IMR-90 (cell line): ENCODE data around the gene ZNF74. TPM values are rescaled to one million over a fixed set of nuclear protein-coding genes. Genes with fewer than 3 reads are reported as not detected.

Experiments used
- ATAC-seq: fragments of 200-7000 bp; cut with Tn5 transposase; 2 replicates; pipeline ENCODE4 v1.9.1; 2020; ENCODE audit warnings: low read depth, mild to moderate bottlenecking, moderate library complexity
- BruUV-seq: library from RNA; stranded (reverse); fragments of 400-500 nt; replicated peaks from 2 replicates; lab custom pipeline; 2021; lab: Mats Ljungman, UMichigan
- CTCF ChIA-PET: fragments of 300-600 bp; formaldehyde crosslinking; extraction: SDS; loops from one replicate; lab custom pipeline; 2021; ENCODE audit warnings: antibody characterized with exemption; lab: Yijun Ruan, JAX
- POLR2A ChIA-PET: fragments of 300-600 bp; sonication (Branson Sonifier 250); formaldehyde crosslinking; loops from one replicate; lab custom pipeline; 2022; ENCODE audit warnings: antibody characterized with exemption; ENCODE audit not compliant: unreplicated experiment; lab: Charles Lee
- DNase-seq: peaks from one replicate; pipeline ENCODE4 v3.0.0; 2013
- H2AFZ ChIP-seq: replicated peaks from 2 replicates; pipeline ENCODE3; 2013; ENCODE audit warnings: low read length, mild to moderate bottlenecking; ENCODE audit not compliant: poor library complexity
- H2AK5ac ChIP-seq: 2 replicates; pipeline ENCODE4 v1.6.1; 2013; ENCODE audit warnings: low read depth, low read length, inconsistent platforms
- H2AK9ac ChIP-seq: replicated peaks from 2 replicates; pipeline ENCODE3; 2013; ENCODE audit warnings: mild to moderate bottlenecking, low read depth, low read length, moderate library complexity; ENCODE audit not compliant: poor library complexity
- H2BK120ac ChIP-seq: 2 replicates; pipeline ENCODE4 v1.6.1; 2013; ENCODE audit warnings: low read depth, low read length, inconsistent platforms
- H2BK15ac ChIP-seq: 3 replicates; pipeline ENCODE4 v1.6.1; 2013; ENCODE audit warnings: low read depth, low read length, inconsistent platforms
- H2BK20ac ChIP-seq: 2 replicates; pipeline ENCODE4 v1.6.1; 2013; ENCODE audit warnings: low read depth, mild to moderate bottlenecking, inconsistent platforms, low read length, moderate library complexity
- H2BK5ac ChIP-seq: 2 replicates; pipeline ENCODE4 v1.6.1; 2013; ENCODE audit warnings: mild to moderate bottlenecking, low read depth, low read length, inconsistent platforms; ENCODE audit not compliant: poor library complexity, severe bottlenecking
- H3K14ac ChIP-seq: replicated peaks from 2 replicates; pipeline ENCODE4 v1.6.1; 2013; ENCODE audit warnings: low read depth, low read length, inconsistent platforms
- H3K18ac ChIP-seq: 2 replicates; pipeline ENCODE4 v1.6.1; 2013; ENCODE audit warnings: low read depth, low read length, control low read depth
- H3K23ac ChIP-seq: 2 replicates; pipeline ENCODE4 v1.6.1; 2013; ENCODE audit warnings: low read depth, low read length, inconsistent platforms
- H3K27ac ChIP-seq: 2 replicates; pipeline ENCODE4 v1.5.1; 2013; ENCODE audit warnings: mild to moderate bottlenecking, control low read depth, low read length; ENCODE audit not compliant: insufficient read depth
- H3K27me3 ChIP-seq: 2 replicates; pipeline ENCODE4 v1.6.1; 2013; ENCODE audit warnings: low read length; ENCODE audit not compliant: control insufficient read depth, insufficient read depth
- H3K36me3 ChIP-seq: 2 replicates; pipeline ENCODE4 v1.6.1; 2013; ENCODE audit warnings: low read length, mixed read lengths; ENCODE audit not compliant: control insufficient read depth, insufficient read depth
- H3K4ac ChIP-seq: 2 replicates; pipeline ENCODE4 v1.6.1; 2013; ENCODE audit warnings: low read depth, low read length, inconsistent platforms
- H3K4me1 ChIP-seq: 2 replicates; pipeline ENCODE4 v1.6.1; 2013; ENCODE audit warnings: low read length, mixed read lengths; ENCODE audit not compliant: control insufficient read depth, insufficient read depth
- H3K4me2 ChIP-seq: 2 replicates; pipeline ENCODE4 v1.6.1; 2013; ENCODE audit warnings: low read depth, mild to moderate bottlenecking, control low read depth, low read length, moderate library complexity
- H3K4me3 ChIP-seq: 2 replicates; pipeline ENCODE4 v1.5.1; 2013; ENCODE audit warnings: low read depth, mild to moderate bottlenecking, control low read depth, low read length, moderate library complexity; ENCODE audit not compliant: insufficient read depth
- H3K56ac ChIP-seq: 2 replicates; pipeline ENCODE4 v1.6.1; 2013; ENCODE audit warnings: low read length, inconsistent platforms; ENCODE audit not compliant: insufficient read depth; ENCODE audit errors: extremely low read depth
- H3K79me1 ChIP-seq, 2 experiments: 2 replicates each; pipeline ENCODE4 v1.6.1; 2013; ENCODE audit warnings: low read length in 2 of 2, inconsistent platforms in 1 of 2, low read depth in 1 of 2
- H3K9ac ChIP-seq: 2 replicates; pipeline ENCODE4 v1.6.1; 2013; ENCODE audit warnings: low read depth, low read length, control low read depth
- H3K9me1 ChIP-seq: 2 replicates; pipeline ENCODE4 v1.6.1; 2013; ENCODE audit warnings: low read length, inconsistent platforms; ENCODE audit not compliant: insufficient read depth
- H3K9me3 ChIP-seq: 2 replicates; pipeline ENCODE4 v1.6.1; 2013; ENCODE audit warnings: low read length; ENCODE audit not compliant: control insufficient read depth, insufficient read depth
- H4K20me1 ChIP-seq: 2 replicates; pipeline ENCODE4 v1.6.1; 2013; ENCODE audit warnings: low read length, inconsistent platforms; ENCODE audit not compliant: insufficient read depth
- H4K5ac ChIP-seq: 2 replicates; pipeline ENCODE4 v1.6.1; 2013; ENCODE audit warnings: mild to moderate bottlenecking, low read depth, low read length, control low read depth
- H4K8ac ChIP-seq, 2 experiments: 2 replicates each; pipeline ENCODE4 v1.6.1; 2013; ENCODE audit warnings: low read depth in 2 of 2, low read length in 2 of 2, control low read depth in 1 of 2, inconsistent platforms in 1 of 2
- H4K91ac ChIP-seq: 2 replicates; pipeline ENCODE4 v1.6.1; 2013; ENCODE audit warnings: low read depth, low read length, inconsistent platforms; ENCODE audit not compliant: insufficient read depth
- BHLHE40 ChIP-seq: fragments of 150-350 bp; IDR thresholded peaks from 2 replicates; pipeline ENCODE4 v1.6.1; 2016; ENCODE audit warnings: mild to moderate bottlenecking, low read depth, low read length
- MAZ ChIP-seq: IDR thresholded peaks from 2 replicates; pipeline ENCODE4 v1.6.1; 2012; ENCODE audit warnings: low read depth, mild to moderate bottlenecking, low read length, improper control_type of control experiment, moderate library complexity, borderline replicate concordance
- POLR2A ChIP-seq: IDR thresholded peaks from 2 replicates; pipeline ENCODE4 v1.6.1; 2012; ENCODE audit warnings: mild to moderate bottlenecking, low read depth, low read length
- RAD21 ChIP-seq: IDR thresholded peaks from 2 replicates; pipeline ENCODE4 v1.6.1; 2012; ENCODE audit warnings: low read length, improper control_type of control experiment
- RFX5 ChIP-seq: IDR thresholded peaks from 2 replicates; pipeline ENCODE4 v1.8.0; 2012; ENCODE audit warnings: low read depth, mild to moderate bottlenecking, low read length, moderate library complexity
- WGBS, 2 experiments: methylation state at CpG; one replicate each; pipeline versions ENCODE4 v1.1.5 to v1.1.7; 2013; ENCODE audit warnings: missing lambda C conversion rate in 2 of 2; ENCODE audit not compliant: insufficient read length in 1 of 2; ENCODE audit errors: extremely low coverage in 2 of 2; 5-methylcytosine and 5-hydroxymethylcytosine counted together
- dilution Hi-C: fragments of 300-500 bp; cut with HindIII; formaldehyde crosslinking; loops from one replicate; pipeline ENCODE4 v1.14.3; 2018; ENCODE audit warnings: low sequenced_read_pairs; ENCODE audit not compliant: unreplicated experiment
- in situ Hi-C: fragments of 300-500 bp; cut with MboI; formaldehyde crosslinking; loops from 3 replicates; pipeline ENCODE4 v1.14.3; 2019; ENCODE audit warnings: low sequenced_read_pairs, inconsistent platforms, mixed read lengths
- intact Hi-C: fragments of 100-400 bp; cut with micrococcal nuclease; formaldehyde crosslinking; loops from 2 replicates; pipeline ENCODE4 v1.10.0; 2022
- polyA plus RNA-seq, 3 experiments: library from polyadenylated mRNA; depleted of rRNA; stranded (reverse); fragments of >200 nt; gene quantifications; 2 replicates each; pipeline ENCODE4 v1.2.3, GENCODE V29; 2012; ENCODE audit warnings: low replicate concordance in 1 of 3
- total RNA-seq: library from RNA; depleted of rRNA; stranded (reverse); fragments of >200 nt; gene quantifications from 2 replicates; pipeline ENCODE4 v1.2.3, GENCODE V29; 2012

Gene ZNF74
- total and polyA plus RNA-seq, 2 of the 4 experiments (the other 2 are of a cell fraction): 7.5 to 8.4 TPM

DNA sequence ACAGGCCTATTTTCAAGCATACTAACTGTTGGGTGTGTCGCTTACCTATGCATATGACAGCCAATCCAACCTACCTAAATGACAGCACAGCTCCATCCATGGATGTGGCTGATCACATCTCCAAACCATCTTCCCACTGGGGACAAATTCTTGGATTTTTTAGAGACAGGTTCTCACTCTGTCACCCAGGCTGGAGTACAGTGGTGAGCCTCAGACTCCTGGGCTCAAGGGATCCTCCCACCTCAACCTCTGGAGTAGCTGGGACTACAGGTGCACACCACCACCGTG, 25.7 kb downstream of the ZNF74 start:
- Histone ChIP-seq H4K8ac (no peak overlapping the region), H2BK120ac (no peak overlapping the region), H2BK20ac (no peak overlapping the region), H3K23ac (no peak overlapping the region), H3K4me1 (peaks cover 13% of the 10 kb centered on the region; the same call in 1 of the 2 replicates), H4K5ac (no peak overlapping the region), H2AK5ac (no peak overlapping the region), H4K20me1 (peaks cover 19% of the 10 kb centered on the region), H3K27ac (no peak overlapping the region), H3K4me2 (no peak overlapping the region), H4K91ac (no peak overlapping the region), H3K18ac (no peak overlapping the region), H3K9ac (no peak overlapping the region), H3K27me3 (no peaks in the 10 kb centered on the region), H2BK5ac (no peak overlapping the region), H3K14ac (no peak overlapping the region), H3K9me3 (no peaks in the 10 kb centered on the region), H3K4ac (no peak overlapping the region), H3K9me1 (no peaks in the 10 kb centered on the region; the same call in 1 of the 2 replicates), H3K56ac (no peak overlapping the region), H2AK9ac (no peak overlapping the region), H3K79me1 (no peaks in the 10 kb centered on the region), H2AFZ (no peak overlapping the region), H3K4me3 (no peak overlapping the region), H2BK15ac (no peak overlapping the region), H3K36me3 (peaks cover 7% of the 10 kb centered on the region; the same call in 1 of the 2 replicates)
- DNase-seq: no peak
- no CpG with 5 or more reads among the region's 2 CpGs for WGBS, 2 experiments
- ATAC-seq: no peak
- in situ Hi-C loops: loop anchor here (10.0 kb wide), 1 partner anchor 45 kb away; no protein-coding TSS in a partner anchor
- CTCF ChIA-PET: interaction anchor here (0.7 to 2.0 kb wide), 2 partner anchors 37 to 336 kb away, joined by 3 to 12 read pairs; no protein-coding TSS in a partner anchor
- dilution Hi-C loops: no loop called here
- no TSS peak for BruUV-seq
- intact Hi-C loops: no loop called here
- TF ChIP-seq RAD21 (no peak), BHLHE40 (no peak), MAZ (no peak), RFX5 (no peak), POLR2A (no peak)
- POLR2A ChIA-PET: no interaction called here
